OCI-LY7 (cell line): ENCODE results near the gene RNASE2. TPM values are rescaled to one million over a fixed set of nuclear protein-coding genes. Genes with fewer than 3 reads are reported as not detected.

Source experiments
- BruUV-seq: library from RNA; stranded (reverse); fragments of 400-500 nt; replicated peaks from 2 replicates; lab custom pipeline; 2021; lab: Mats Ljungman, UMichigan
- CTCF ChIA-PET: fragments of 300-600 bp; sonication (Branson Sonifier 250); formaldehyde crosslinking; loops from one replicate; lab custom pipeline; 2022; ENCODE audit warnings: antibody characterized with exemption; ENCODE audit not compliant: unreplicated experiment; lab: Charles Lee
- POLR2A ChIA-PET: fragments of 300-600 bp; sonication (Branson Sonifier 250); formaldehyde crosslinking; loops from one replicate; lab custom pipeline; 2022; ENCODE audit warnings: antibody characterized with exemption; lab: Charles Lee
- DNase-seq: peaks from one replicate; pipeline ENCODE4 v3.0.0-alpha.2; 2015; ENCODE audit warnings: low spot score
- H2AFZ ChIP-seq: fragments of 200-600 bp; sonication (generic), shearing (Covaris generic); 2 replicates; pipeline ENCODE4 v1.6.1; 2014; ENCODE audit warnings: mild to moderate bottlenecking, antibody characterized with exemption, low read length, moderate library complexity
- H3K27ac ChIP-seq: fragments of 200-600 bp; sonication (generic); 2 replicates; pipeline ENCODE4 v1.5.1; 2014; ENCODE audit warnings: mixed run types, low read depth, mild to moderate bottlenecking, moderate library complexity, low read length, inconsistent platforms; ENCODE audit not compliant: poor library complexity, severe bottlenecking
- H3K36me3 ChIP-seq: fragments of 200-600 bp; sonication (generic); 2 replicates; pipeline ENCODE4 v1.6.1; 2014; ENCODE audit warnings: mild to moderate bottlenecking, antibody characterized with exemption, low read length, moderate library complexity, mixed read lengths; ENCODE audit not compliant: insufficient read depth
- H3K4me1 ChIP-seq: fragments of 200-600 bp; sonication (generic); 2 replicates; pipeline ENCODE4 v1.5.1; 2014; ENCODE audit warnings: mild to moderate bottlenecking, low read length; ENCODE audit not compliant: insufficient read depth, poor library complexity, severe bottlenecking
- H3K4me2 ChIP-seq: fragments of 200-600 bp; sonication (generic); 2 replicates; pipeline ENCODE4 v1.6.1; 2014; ENCODE audit warnings: mild to moderate bottlenecking, low read length
- H3K4me3 ChIP-seq: fragments of 200-600 bp; sonication (generic); 2 replicates; pipeline ENCODE4 v1.5.1; 2014; ENCODE audit warnings: mild to moderate bottlenecking, low read depth, low read length; ENCODE audit not compliant: poor library complexity, severe bottlenecking
- H3K79me2 ChIP-seq: fragments of 200-600 bp; sonication (generic); 2 replicates; pipeline ENCODE4 v1.6.1; 2016; ENCODE audit warnings: low read depth, mild to moderate bottlenecking, low read length, moderate library complexity, mixed read lengths; ENCODE audit not compliant: insufficient read depth
- H3K9me2 ChIP-seq: fragments of 200-600 bp; sonication (generic); 2 replicates; pipeline ENCODE4 v1.6.1; 2016; ENCODE audit warnings: mild to moderate bottlenecking, low read length, mixed read lengths; ENCODE audit not compliant: insufficient read depth
- H3K9me3 ChIP-seq: fragments of 200-600 bp; sonication (generic); 2 replicates; pipeline ENCODE4 v1.6.1; 2014; ENCODE audit warnings: mild to moderate bottlenecking, mixed run types, low read length, mixed read lengths
- H4K20me1 ChIP-seq: fragments of 200-600 bp; sonication (generic); 2 replicates; pipeline ENCODE4 v1.6.1; 2014; ENCODE audit warnings: mild to moderate bottlenecking, antibody characterized with exemption, low read length, moderate library complexity, mixed read lengths; ENCODE audit not compliant: insufficient read depth
- EZH2phosphoT487 ChIP-seq: fragments of 200-600 bp; sonication (generic); IDR thresholded peaks from 2 replicates; pipeline ENCODE4 v1.6.1; 2018; ENCODE audit warnings: low read depth, borderline replicate concordance, mild to moderate bottlenecking, mixed run types, antibody characterized with exemption, low read length, moderate library complexity, mixed read lengths
- intact Hi-C: fragments of 100-400 bp; cut with micrococcal nuclease; formaldehyde crosslinking; loops from one replicate; pipeline ENCODE4 v1.10.0; 2022; ENCODE audit not compliant: unreplicated experiment
- total RNA-seq, 2 experiments: library from RNA; depleted of rRNA in 1 of 2; stranded (reverse); fragments of >200 nt in 1 of 2; shearing (Covaris generic) in 1 of 2; gene quantifications; 2 replicates each; pipeline ENCODE4 v1.2.3, GENCODE V29; 2014 to 2022
- TF ChIP-seq, protein P1 (sequence below): fragments of 200-600 bp; sonication (generic); conservative IDR thresholded peaks from 2 replicates; pipeline ENCODE4 v1.5.1; 2014; ENCODE audit warnings: mild to moderate bottlenecking, antibody characterized with exemption, low read length, moderate library complexity, mixed read lengths

RNASE2 gene
- total RNA-seq, 2 experiments from 2014 or later, result not detected

GRCh38 chr14:20998674-20999366 lies 43.5 kb downstream of the RNASE2 start, which contains the start of gene SLC39A2:
SLC39A2 (plus strand) TSS chr14:20999293; CDS start chr14:20999447, 154 bp downstream.
- no peaks in the 10 kb centered on the region for H3K9me2 ChIP-seq
- no TSS peak for BruUV-seq
- H3K4me2 ChIP-seq, result no peak within 1 kb of the TSS
- H3K9me3 ChIP-seq, result no peaks in the 10 kb centered on the region
- no peaks in the 10 kb centered on the region for H3K4me1 ChIP-seq
- no peak within 1 kb of the TSS for H3K4me3 ChIP-seq
- peaks cover 39% of the 10 kb centered on the region for H3K36me3 ChIP-seq
- no peaks in the 10 kb centered on the region for H4K20me1 ChIP-seq
- POLR2A ChIA-PET, result interaction anchor here (0.9 to 2.2 kb wide), 2 partner anchors 10 to 14 kb away, joined by 3 to 5 read pairs; no protein-coding TSS in a partner anchor
- CTCF ChIA-PET, result no interaction called here
- no peak for DNase-seq
- H3K79me2 ChIP-seq, result no peaks in the 10 kb centered on the region
- intact Hi-C loops, result no loop called here
- TF ChIP-seq, protein P1, sequence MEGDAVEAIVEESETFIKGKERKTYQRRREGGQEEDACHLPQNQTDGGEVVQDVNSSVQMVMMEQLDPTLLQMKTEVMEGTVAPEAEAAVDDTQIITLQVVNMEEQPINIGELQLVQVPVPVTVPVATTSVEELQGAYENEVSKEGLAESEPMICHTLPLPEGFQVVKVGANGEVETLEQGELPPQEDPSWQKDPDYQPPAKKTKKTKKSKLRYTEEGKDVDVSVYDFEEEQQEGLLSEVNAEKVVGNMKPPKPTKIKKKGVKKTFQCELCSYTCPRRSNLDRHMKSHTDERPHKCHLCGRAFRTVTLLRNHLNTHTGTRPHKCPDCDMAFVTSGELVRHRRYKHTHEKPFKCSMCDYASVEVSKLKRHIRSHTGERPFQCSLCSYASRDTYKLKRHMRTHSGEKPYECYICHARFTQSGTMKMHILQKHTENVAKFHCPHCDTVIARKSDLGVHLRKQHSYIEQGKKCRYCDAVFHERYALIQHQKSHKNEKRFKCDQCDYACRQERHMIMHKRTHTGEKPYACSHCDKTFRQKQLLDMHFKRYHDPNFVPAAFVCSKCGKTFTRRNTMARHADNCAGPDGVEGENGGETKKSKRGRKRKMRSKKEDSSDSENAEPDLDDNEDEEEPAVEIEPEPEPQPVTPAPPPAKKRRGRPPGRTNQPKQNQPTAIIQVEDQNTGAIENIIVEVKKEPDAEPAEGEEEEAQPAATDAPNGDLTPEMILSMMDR, result no peak
- TF ChIP-seq EZH2phosphoT487, result no peak
- no peak within 1 kb of the TSS for H3K27ac ChIP-seq
- no peak within 1 kb of the TSS for H2AFZ ChIP-seq

- Histone ChIP-seq H3K27ac (no peak overlapping the region), H3K9me2 (no peaks in the 10 kb centered on the region), H3K79me2 (no peaks in the 10 kb centered on the region), H3K36me3 (peaks cover 31% of the 10 kb centered on the region), H3K4me1 (no peaks in the 10 kb centered on the region), H3K9me3 (no peaks in the 10 kb centered on the region), H2AFZ (no peak overlapping the region), H3K4me2 (no peak overlapping the region), H3K4me3 (no peak overlapping the region), H4K20me1 (no peaks in the 10 kb centered on the region)
- no TSS peak for BruUV-seq
- intact Hi-C loops, result no loop called here
- POLR2A ChIA-PET, result interaction anchor here (0.9 kb wide), 1 partner anchor 13 kb away, joined by 3 read pairs; no protein-coding TSS in a partner anchor
- no peak for TF ChIP-seq EZH2phosphoT487
- TF ChIP-seq, protein P1, result no peak
- no peak for DNase-seq
- CTCF ChIA-PET, result no interaction called here
These were observed 44.3 kb downstream of the RNASE2 start for GRCh38 chr14:20999591-20999990.

DNA sequence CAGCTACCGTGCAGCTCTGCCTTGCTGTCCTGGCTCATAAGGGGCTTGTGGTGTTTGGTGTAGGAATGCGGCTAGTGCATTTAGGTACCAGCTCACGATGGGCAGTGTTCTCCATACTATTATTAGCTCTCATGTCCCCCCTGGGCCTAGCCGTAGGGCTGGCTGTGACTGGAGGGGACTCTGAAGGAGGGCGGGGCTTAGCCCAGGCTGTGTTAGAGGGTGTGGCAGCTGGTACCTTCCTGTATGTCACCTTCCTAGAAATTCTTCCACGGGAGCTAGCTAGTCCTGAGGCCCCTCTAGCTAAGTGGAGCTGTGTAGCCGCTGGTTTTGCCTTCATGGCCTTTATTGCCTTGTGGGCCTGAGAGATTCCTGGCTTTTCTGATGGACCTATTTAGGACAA lies 45.9 kb downstream of the RNASE2 start:
- CTCF ChIA-PET, result no interaction called here
- peaks cover 15% of the 10 kb centered on the region for H3K36me3 ChIP-seq
- H3K4me2 ChIP-seq, result no peak overlapping the region
- H4K20me1 ChIP-seq, result no peaks in the 10 kb centered on the region
- H3K4me3 ChIP-seq, result no peak overlapping the region
- H3K9me2 ChIP-seq, result no peaks in the 10 kb centered on the region
- TF ChIP-seq EZH2phosphoT487, result no peak
- TF ChIP-seq, protein P1, result no peak
- POLR2A ChIA-PET, result interaction anchor here (1.5 kb wide), 1 partner anchor 9 kb away, joined by 4 read pairs; no protein-coding TSS in a partner anchor
- H3K9me3 ChIP-seq, result no peaks in the 10 kb centered on the region
- H2AFZ ChIP-seq, result no peak overlapping the region
- H3K4me1 ChIP-seq, result no peaks in the 10 kb centered on the region
- no peaks in the 10 kb centered on the region for H3K79me2 ChIP-seq
- DNase-seq, result no peak
- intact Hi-C loops, result no loop called here
- BruUV-seq, result no TSS peak
- no peak overlapping the region for H3K27ac ChIP-seq
